ENCODE measurements around the gene RTN1. TPM values are rescaled to one million over a fixed set of nuclear protein-coding genes. Genes with fewer than 3 reads are reported as not detected.
A peak's percentile ranks its signal among the peaks of the same experiment; 100 is the strongest.

The RTN1 gene
- total and polyA plus RNA-seq, 8 donors = 0.61 to 10.6 (median 2.4) TPM; not detected in 2

DNA sequence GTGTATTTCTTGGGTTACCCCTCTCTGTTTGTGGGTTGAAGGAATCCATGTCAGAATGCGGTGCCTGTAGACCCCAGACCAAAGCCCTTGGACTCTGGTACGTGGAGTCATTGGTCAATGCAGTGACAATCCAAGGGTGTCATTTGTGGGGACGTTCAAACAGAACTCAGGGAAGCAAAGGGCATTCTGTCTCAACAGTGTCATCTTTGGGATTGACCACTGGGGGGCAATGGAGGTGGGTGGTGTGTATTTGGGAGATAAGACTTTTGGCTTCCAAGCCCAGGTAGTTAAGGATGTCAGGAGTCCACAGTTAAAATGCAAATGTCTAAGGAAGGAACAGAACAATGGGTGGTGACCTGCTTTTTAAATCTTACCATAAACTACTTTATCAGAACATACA, 239.3 kb downstream of the RTN1 start:
- Histone ChIP-seq H3K27me3 (peaks cover 0 to 39% (median 9%) of the 10 kb centered on the region in 3 donors), H3K4me1 (peaks cover 0 to 12% (median 9%) of the 10 kb centered on the region in 4 donors), H3K36me3 (no peaks in the 10 kb centered on the region), H3K27ac (no peak overlapping the region), H3K9me3 (no peaks in the 10 kb centered on the region), H3K4me3 (no peak overlapping the region)
- no peak for TF ChIP-seq POLR2A (IDR thresholded peaks at IDR 0.05)
- TF ChIP-seq POLR2AphosphoS5 (IDR thresholded peaks at IDR 0.05) = no peak
- TF ChIP-seq EP300 (IDR thresholded peaks at IDR 0.05) = no peak
- TF ChIP-seq, protein P1, sequence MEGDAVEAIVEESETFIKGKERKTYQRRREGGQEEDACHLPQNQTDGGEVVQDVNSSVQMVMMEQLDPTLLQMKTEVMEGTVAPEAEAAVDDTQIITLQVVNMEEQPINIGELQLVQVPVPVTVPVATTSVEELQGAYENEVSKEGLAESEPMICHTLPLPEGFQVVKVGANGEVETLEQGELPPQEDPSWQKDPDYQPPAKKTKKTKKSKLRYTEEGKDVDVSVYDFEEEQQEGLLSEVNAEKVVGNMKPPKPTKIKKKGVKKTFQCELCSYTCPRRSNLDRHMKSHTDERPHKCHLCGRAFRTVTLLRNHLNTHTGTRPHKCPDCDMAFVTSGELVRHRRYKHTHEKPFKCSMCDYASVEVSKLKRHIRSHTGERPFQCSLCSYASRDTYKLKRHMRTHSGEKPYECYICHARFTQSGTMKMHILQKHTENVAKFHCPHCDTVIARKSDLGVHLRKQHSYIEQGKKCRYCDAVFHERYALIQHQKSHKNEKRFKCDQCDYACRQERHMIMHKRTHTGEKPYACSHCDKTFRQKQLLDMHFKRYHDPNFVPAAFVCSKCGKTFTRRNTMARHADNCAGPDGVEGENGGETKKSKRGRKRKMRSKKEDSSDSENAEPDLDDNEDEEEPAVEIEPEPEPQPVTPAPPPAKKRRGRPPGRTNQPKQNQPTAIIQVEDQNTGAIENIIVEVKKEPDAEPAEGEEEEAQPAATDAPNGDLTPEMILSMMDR (IDR thresholded peaks at IDR 0.05) = no peak
- intact Hi-C loops (cut with DNase I; ENCODE audit: low total_unique reads) = no loop called here
- DNase-seq = peak in 1 of 2 donors; percentile 4
- 36 to 51% (median 42%) methylated on average over 3 of the region's 3 CpGs for WGBS, 5 donors

- Histone ChIP-seq H3K4me1 (peaks cover 0 to 12% (median 9%) of the 10 kb centered on the region in 4 donors), H3K27me3 (peaks cover 0 to 39% (median 9%) of the 10 kb centered on the region in 3 donors), H3K9me3 (no peaks in the 10 kb centered on the region), H3K36me3 (no peaks in the 10 kb centered on the region), H3K27ac (no peak overlapping the region), H3K4me3 (peak overlapping the region; percentile 23 to 37 (median 36))
- TF ChIP-seq, protein P1 (IDR thresholded peaks at IDR 0.05) = no peak
- no peak for TF ChIP-seq EP300 (IDR thresholded peaks at IDR 0.05)
- TF ChIP-seq POLR2AphosphoS5 (IDR thresholded peaks at IDR 0.05) = no peak
- TF ChIP-seq POLR2A (IDR thresholded peaks at IDR 0.05) = no peak
- peak in 1 of 2 donors; percentile 61 for DNase-seq
- intact Hi-C loops (cut with DNase I; ENCODE audit: low total_unique reads) = no loop called here
- 2 to 3% (median 2%) methylated on average over 19 to 57 of the region's 57 CpGs for WGBS, 5 donors
These were observed 240.2 kb downstream of the RTN1 start for GRCh38 chr14:59630288-59630963.

DNA sequence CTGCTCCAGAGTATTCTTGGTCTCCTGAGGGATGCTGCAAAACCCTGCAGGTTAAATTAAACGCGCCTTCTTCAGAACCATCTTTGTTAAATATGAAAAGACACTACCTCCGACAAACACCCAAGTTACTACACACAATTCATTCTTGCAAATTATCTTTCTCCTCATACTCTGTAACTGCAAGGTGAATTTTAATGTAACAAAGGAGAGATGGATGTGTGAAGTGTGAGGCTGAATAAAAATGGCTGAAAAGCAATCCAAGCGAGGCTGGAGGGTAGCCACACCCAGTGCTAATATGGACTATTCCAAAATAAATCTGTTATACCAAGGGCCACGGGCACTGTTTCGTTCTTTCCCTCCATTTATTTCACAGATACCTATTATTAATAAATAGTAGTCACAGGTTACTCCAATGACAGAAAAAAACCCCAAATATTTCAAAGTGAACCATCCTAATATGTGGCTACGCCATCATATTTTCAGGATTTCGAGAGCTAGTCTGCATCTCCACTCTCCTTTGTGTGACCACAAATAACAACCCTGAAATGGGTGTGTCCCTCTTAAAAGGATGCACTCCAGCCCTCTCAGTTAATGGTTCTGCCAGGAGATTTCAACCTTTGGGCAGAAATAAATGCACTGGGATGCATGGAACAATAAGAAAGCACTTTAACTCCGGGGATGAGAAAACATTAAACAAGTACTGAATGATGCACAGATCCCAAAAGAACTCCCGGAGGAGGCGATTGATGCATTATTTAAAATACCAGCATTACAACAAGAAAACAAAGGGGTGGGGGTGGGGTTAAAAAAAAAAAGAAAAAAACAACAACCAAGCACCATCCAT, 240.9 kb downstream of the RTN1 start:
- Histone ChIP-seq H3K4me1 (peaks cover 0 to 12% (median 9%) of the 10 kb centered on the region in 4 donors), H3K4me3 (peak overlapping the region in 2 of 4 donors; percentile 36 to 37), H3K9me3 (no peaks in the 10 kb centered on the region), H3K27ac (no peak overlapping the region), H3K36me3 (no peaks in the 10 kb centered on the region), H3K27me3 (peaks cover 0 to 39% (median 9%) of the 10 kb centered on the region in 3 donors)
- intact Hi-C loops (cut with DNase I; ENCODE audit: low total_unique reads) = no loop called here
- WGBS, 5 donors = 64 to 73% (median 65%) methylated on average over 11 of the region's 11 CpGs
- DNase-seq = no peak
- TF ChIP-seq POLR2A (IDR thresholded peaks at IDR 0.05) (no peak), EP300 (IDR thresholded peaks at IDR 0.05) (no peak), POLR2AphosphoS5 (IDR thresholded peaks at IDR 0.05) (no peak)
- TF ChIP-seq, protein P1 (IDR thresholded peaks at IDR 0.05) = no peak

DNA sequence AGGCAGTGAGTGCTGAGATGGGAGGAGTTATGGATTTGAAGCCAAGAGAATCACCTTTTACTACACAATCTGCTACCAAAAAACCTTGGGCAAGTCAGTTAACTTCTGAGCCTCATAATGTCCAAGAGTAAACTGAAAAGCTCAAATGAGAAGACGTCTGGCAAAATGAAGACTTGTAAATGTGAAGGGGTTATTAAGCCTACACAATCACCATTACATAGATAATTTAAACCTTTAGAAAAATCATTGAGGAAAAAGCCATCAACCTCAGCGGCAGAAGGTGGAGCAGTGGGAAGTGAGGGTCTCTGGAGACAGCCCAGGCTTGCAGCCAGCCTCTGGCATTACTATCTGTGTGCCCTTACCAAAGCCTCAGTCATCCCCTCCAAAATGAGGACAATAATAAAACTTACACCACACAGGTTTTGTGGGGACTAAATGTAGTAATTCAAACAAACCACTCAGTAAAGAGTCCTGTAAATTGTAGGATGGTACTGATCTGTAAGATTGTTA, 243.5 kb downstream of the RTN1 start:
- intact Hi-C loops (cut with DNase I; ENCODE audit: low total_unique reads) = no loop called here

More for the DNA sequence above, 243.5 kb downstream of the RTN1 start:
- peaks cover 0 to 12% (median 9%) of the 10 kb centered on the region in 4 donors for H3K4me1 ChIP-seq
- no peak for DNase-seq
- H3K9me3 ChIP-seq = no peaks in the 10 kb centered on the region
- H3K36me3 ChIP-seq = no peaks in the 10 kb centered on the region
- H3K27me3 ChIP-seq = peaks cover 0 to 32% (median 9%) of the 10 kb centered on the region in 3 donors
- H3K4me3 ChIP-seq = no peak overlapping the region
- TF ChIP-seq EP300 (IDR thresholded peaks at IDR 0.05) = no peak
- TF ChIP-seq POLR2AphosphoS5 (IDR thresholded peaks at IDR 0.05) = no peak
- TF ChIP-seq POLR2A (IDR thresholded peaks at IDR 0.05) = no peak
- TF ChIP-seq, protein P1 (IDR thresholded peaks at IDR 0.05) = no peak
- 73 to 86% (median 83%) methylated on average over 2 of the region's 2 CpGs for WGBS, 5 donors
- H3K27ac ChIP-seq = no peak overlapping the region
